ENCODE data around the gene TNKS2.
"Not testable (repeated sequence)": the region's sequence is repeated elsewhere in the genome, so short reads cannot be mapped to it uniquely, and the experiment has no call there.

TNKS2 gene

DNA sequence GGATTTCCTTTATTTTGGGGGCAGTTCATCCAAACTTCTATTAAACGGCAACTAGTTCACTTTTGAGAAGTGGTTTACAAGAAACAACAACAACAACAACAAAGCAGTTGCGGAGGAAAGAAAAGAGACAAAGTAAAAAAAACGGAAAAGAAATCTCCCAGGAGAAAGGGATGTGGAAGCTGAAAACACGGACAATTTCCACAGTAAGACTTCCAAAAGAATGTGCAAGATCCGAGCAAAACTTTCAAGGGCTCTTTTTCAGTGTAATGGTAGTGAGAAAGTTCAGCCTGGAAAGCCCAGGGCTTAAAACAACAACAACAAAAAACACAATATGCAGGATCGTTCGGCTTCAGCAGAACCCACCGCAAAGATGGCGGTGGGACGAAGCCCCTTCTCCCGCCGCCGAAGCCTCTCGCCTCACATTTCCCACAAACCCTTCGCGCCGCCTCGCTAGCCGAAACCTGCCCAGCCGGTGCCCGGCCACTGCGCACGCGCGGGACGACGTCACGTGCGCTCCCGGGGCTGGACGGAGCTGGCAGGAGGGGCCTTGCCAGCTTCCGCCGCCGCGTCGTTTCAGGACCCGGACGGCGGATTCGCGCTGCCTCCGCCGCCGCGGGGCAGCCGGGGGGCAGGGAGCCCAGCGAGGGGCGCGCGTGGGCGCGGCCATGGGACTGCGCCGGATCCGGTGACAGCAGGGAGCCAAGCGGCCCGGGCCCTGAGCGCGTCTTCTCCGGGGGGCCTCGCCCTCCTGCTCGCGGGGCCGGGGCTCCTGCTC lies at the start of gene TNKS2:
TSS of gene TNKS2 (plus strand) at position 553 of the 775 bp plus-strand sequence. CDS start 265 bp downstream, outside the sequence.
- DNase-seq, result peak; percentile 96

DNA sequence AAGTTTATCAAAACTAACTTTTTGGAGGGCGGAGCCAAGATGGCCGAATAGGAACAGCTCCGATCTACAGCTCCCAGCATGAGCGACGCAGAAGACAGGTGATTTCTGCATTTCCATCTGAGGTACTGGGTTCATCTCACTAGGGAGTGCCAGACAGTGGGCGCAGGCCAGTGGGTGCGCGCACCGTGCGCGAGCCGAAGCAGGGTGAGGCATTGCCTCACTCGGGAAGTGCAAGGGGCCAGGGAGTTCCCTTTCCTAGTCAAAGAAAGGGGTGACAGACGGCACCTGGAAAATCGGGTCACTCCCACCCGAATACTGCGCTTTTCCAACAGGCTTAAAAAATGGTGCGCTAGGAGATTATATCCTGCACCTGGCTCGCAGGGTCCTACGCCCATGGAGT lies 48.6 kb upstream of the TNKS2 start:
- not testable (repeated sequence) for DNase-seq

DNA sequence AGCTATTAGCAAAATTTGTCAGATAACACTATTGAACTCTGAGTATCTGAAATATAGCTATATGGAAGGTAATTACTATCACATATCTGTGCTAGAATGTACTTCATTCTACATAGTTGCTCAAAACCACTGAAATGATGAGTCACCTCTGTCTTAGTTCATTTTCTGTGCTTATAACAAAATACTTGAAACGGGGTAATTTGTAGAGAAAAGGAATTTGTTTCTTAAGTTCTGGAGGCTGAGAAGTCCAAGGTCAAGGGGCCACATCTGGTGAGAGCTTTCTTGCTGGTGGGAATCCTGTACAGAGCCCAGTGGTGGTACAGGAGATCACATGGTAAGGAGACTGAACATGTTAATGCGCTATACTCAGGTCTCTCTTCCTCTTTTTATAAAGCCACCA lies 41.9 kb upstream of the TNKS2 start:
- no peak for DNase-seq

DNA sequence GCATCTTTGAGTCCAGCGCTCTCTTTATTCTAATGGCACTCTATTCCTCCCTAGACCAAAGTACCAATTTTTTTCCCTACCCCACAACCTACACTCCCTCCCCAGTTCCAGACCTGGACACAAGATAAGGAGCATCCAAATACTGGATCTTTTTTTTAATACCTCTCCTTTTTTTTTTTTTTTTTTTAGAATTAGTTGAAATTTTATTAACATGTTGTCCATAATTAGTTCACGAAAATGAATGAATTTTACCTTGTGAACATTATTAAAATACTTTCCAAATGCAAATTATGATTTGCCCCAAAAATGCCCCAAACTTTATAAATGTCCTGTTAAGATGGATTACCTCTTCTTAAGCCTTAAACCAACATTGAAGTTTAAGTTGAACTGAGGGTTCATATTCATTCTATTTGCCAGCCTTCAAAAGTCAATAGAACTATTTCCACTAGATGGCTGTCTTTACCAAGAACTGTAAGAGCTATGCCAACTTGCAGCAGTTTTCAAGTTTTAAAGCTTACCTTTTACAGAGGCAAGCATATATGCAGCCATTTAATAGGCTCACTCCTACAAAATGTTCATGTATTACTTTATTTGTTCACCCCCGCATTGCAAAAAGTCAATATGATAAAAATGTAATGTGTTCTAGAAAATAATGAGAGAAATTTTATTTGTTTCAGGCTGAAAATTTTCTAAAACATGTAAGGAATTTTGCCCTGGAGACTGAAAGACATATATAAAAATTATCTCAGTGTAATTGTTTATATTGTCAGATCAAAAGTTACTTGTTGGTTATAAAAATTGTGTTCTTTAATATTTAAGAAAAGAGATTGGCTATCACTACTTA lies 39.7 kb upstream of the TNKS2 start:
- no peak for DNase-seq

DNA sequence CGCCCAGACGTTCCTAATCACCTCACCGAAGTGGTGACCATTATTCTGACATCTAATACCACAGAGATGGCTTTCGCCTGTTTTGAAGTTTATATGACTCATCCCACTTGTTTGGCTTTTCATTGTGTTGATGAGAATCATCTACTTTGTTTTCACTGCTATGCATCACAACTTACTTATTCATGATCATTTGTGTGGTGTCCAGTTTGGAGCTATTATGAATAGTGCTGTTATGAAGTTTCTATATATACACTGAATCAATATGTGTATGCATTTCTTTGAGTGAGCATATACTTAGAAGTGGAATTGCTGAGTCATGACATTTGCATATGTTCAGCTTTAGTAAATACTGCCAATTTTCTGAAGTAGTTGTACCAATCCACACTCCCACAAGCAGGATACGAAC lies 38.6 kb upstream of the TNKS2 start:
- DNase-seq, result no peak

DNA sequence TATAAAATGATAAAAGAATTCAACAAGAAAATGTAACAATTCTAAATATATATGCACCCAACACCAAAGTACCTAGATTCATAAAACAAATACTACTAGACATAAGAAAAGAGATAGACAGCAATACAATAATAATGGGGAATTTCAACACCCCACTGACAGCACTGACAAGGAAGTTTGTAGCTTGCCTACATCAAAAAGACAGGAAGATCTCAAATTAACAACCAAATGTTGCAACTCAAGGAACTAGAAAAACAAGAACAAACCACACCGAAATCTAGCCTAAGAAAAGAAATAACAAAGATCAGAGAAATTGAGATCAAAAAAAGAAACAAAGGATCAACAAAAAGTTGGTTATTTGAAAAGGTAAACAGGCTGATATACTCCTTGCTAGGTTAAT lies 36.5 kb upstream of the TNKS2 start:
- no peak for DNase-seq

DNA sequence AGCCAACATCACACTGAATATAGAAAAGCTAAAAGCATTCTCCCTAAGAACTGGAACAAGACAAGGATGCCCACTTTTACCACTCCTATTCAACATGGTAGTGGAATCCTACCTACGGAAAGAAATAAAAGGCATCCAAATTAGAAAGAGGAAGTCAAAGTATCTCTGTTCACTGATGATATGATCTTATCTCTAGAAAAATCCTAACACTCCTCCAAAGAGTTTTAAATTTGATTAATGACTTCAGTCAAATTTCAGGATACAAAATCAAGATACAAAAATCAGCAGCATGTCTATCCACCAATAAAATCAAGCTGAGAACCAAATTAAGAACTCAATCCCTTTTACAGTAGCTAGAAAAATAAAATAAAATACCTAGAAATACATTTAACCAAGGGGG lies 35.3 kb upstream of the TNKS2 start:
- no peak for DNase-seq

DNA sequence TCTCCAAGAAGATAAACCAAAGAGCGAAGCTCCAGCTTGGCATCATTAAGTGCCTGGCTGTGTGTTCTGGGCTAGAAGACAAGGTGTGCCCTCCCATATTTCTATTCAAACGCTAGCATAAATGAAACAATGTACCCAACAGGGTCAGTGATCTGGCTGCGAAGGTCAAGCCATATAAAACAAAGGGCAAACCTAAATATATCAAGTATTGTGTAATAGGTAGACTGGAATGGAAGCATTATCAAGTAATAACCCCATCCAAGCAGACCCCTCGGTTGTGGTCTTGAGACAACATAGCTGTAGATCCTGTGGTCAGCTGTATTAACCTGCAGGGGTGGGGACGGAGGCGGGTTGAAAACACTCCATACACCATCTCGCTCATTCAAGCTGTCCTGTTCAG lies 31.6 kb upstream of the TNKS2 start:
- no peak for DNase-seq

DNA sequence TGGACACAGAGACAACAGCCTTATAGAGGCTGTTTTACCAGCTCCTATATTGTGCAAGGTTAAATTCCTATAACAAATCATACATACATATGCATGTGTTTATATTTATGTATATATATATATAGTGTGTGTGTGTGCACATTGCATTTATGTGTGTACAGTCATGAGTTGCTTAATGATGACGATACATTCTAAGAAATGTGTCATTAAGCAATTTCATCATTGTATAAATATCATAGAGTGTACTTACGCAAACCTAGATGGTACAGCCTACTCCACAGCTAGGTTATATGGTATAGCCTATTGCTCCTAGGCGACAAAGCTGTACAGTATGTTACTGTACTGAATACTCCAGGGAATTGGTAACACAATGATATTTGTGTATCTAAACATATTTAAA lies 30.1 kb upstream of the TNKS2 start:
- no peak for DNase-seq

DNA sequence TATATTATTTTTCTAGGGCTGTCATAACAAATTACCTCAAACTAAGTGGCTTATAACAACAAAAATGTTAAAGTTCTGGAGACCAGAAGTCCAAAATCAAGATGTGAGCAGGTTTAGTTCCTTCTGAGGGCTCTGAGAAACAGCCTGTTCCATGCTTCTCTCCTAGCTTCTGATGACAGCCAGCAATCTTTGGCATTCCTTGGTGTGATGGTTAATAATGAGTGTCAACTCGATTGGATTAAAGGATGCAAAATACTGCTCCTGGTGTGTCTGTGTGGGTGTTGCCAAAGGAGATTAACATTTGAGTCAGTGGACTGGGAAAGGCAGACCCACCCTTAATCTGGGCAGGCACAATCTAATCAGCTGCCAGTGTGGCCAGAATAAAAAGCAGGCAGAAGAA lies 26.3 kb upstream of the TNKS2 start:
- DNase-seq, result no peak

DNA sequence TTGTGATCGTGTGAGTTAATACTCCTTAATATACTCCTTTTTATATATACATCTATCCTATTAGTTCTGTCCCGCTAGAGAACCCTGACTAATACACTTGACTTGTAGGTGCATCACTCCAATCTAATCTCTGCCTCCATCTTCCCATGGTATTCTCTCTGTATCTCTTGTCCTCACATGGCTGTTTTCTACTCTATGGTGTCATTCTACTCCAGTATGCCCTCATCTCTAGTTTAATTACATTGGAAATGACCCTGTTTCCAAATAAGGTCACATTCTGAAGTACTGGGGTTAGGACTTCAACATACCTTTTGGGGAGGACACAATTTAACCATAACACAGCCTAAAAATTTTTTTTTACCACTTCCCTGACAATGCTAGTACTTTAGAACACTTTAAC lies 25.8 kb upstream of the TNKS2 start:
- DNase-seq, result no peak

DNA sequence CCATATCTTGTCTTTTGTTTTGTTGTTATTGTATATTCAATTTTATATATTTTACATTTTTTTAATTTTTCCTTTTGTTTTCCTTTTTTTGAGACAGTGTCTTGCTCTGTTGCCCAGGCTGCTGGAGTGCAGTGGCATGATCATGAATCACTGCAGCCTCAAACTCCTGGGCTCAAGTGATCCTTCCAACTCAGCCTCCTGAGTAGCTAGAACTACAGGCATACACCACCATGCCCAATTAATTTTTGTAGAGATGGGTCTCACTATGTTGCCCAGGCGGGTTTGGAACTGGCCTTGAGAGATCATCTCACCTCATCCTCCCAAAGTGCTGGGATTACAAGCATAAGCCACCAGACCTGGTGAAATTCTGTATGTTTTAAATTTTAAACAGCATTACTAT lies 25.4 kb upstream of the TNKS2 start:
- DNase-seq, result no peak

DNA sequence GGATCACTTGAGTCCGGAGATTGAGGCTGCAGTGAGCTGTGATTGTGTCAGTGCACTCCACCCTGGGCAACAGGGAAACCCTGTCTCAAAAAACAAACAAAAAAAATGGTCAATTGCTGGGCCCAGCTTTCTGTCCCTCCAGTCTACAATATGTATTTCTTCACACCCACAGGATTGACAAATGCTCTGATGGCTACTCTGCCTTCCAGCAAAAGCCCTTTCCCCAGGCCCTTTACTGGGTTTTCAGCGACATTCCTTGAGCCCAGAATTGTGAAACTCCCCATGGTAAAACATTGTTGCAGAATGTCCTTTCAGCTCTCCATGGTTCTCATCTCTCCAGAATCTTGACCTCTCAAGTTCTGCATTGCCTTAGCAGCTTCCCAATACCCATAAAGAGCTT lies 23.7 kb upstream of the TNKS2 start:
- no peak for DNase-seq

DNA sequence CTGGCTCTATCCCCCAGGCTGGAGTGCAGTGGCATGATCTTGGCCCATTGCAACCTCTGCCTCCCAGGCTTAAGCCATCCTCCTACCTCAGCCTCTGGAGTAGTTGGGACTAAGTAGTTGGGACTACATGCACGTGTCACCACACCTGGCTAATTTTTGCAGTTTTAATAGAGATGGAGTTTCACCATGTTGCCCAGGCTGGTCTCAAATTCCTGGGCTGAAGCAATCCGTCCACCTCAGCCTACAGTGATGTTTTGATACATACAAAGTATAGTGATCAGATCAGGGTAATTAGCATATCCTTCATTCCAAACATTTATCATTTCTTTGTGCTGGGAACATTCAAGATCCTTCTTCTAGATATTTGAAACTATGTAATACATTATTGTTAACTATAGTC lies 22.5 kb upstream of the TNKS2 start:
- no peak for DNase-seq

DNA sequence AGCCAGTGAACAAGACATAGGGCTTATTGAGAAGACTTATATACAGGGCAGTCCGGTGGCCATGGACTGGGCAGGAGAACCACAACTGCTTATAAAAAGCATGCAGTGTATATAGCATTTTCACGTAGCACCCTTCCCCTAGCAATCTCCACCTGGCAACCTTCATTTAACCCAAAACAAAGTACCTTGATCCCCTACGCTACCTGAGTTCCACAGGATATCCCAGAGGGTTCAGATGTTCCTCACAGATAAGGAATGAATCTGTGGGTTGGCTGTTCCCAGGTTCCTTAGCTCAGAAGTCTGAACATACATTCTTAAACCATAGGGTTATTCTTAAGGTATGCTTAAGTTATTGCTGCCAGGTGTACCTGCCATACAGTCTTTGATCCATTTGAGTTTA lies 22.0 kb upstream of the TNKS2 start:
- no peak for DNase-seq

DNA sequence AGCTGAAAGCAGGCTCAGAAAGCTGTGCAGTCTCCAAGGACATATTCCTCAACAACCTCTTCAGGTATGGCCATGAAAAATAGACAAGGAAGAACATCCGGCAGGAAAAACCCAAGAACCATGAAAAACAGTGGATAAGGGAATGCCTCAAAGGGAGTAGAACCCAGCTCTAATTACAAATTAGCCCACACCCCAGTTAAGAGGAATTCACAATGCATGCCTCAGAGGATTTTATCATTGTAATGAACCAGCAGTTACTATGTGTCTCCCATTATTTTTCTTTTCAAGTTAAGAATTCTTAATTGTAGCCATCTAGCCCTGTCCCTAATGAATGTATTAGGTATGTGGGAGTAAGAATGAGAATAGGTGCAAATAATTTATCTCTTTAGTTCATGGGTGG lies 19.7 kb upstream of the TNKS2 start:
- no peak for DNase-seq

DNA sequence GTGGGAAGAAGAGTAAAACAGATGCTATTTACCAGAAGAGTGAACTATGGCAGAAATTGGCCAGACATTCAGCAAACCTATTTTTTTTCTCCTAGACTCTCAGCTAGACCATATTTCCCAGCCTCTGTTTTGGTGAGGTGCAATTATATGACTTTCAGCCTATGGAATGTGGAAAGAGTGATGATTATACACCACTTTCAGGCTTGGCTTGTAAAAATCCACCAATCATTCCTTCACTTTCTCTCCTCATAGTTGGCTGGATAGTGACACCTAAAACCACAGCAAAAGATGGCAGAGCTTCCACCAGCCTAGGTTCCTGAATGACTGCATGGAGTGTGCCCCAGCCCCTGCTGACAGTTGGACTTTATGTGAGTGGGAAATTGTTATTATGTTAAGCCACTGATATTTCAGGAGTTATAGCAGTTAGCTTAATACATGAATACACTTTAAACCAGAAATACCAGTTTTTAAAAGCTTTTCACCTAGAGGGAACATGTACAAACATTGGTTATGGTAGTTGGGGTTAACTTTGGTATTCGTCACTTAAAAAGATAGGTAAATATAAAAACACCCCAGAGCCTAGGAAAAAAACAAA lies 19.1 kb upstream of the TNKS2 start:
- no peak for DNase-seq

DNA sequence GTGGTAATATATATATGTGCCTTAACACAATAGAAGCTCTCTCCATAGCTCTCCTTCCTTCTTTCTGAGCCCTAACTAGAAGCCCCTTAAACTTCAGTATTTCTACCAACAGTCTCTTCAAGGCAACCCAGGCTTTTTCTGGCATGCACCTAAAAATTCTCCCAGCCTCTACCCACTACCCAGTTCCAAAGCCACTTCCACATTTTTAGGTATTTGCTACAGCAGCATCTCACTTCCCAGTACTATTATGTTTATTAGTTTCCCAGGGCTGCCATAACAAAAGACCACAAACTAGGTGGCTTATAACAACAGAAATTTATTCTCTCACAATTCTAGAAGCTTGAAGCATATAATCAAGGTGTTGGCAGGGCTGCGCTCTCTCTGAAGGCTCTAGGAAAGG lies 15.7 kb upstream of the TNKS2 start:
- DNase-seq, result no peak

DNA sequence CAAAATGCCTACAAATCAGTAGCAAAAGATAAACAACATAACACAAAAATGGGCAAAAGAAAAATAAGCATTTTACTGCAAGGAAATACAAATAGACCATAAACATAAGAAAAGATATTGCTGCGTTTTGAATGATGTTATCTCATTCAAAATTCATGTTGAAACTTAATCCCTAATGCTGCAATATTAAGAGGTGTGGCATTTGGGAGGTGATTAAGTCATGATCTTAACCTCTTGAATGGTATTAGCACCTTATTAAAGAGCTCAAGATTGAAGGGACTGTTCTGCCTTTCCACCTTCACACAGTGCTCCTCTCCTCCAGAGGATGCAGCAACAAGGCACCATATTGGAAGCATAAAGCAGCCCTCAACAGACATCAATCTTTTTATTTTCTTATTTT lies 12.4 kb upstream of the TNKS2 start:
- DNase-seq, result no peak

DNA sequence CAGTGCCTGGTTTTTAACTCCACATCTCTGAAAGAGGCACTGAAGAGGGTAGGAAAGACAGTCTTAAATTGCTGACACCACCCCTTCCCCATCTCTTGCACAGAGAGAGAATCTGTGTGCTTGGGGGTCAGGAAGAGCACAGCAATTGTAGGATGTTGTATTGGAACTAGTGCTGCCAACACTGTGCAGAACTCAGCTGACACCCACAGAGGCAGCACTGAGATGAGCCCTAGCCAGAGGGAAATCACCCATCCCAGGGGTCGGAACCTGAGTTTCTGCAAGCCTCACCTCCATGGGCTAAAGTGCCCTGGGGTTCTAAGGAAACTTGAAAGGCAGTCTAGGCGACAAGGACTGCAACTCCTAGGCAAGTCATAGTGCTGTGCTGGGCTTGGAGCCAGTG lies 11.0 kb upstream of the TNKS2 start:
- no peak for DNase-seq

DNA sequence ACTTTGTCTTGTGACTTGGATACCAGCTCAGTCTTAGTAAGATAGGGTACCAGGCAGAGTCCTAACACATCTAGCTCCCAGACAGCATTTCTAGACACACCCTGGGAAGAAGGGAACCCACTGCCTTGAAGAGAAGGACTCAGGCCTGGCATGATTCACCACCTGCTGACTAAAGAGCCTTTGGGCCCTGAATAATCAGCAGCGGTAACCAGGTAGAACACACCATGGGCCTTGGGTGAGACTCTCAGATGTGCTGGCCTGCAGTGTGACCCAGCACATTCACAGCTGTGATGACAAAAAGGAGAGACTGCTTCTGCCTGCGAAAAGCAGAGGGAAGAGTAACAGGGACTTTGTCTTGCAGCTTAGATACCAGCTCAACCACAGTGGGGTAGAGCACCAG lies 10.4 kb upstream of the TNKS2 start:
- no peak for DNase-seq

DNA sequence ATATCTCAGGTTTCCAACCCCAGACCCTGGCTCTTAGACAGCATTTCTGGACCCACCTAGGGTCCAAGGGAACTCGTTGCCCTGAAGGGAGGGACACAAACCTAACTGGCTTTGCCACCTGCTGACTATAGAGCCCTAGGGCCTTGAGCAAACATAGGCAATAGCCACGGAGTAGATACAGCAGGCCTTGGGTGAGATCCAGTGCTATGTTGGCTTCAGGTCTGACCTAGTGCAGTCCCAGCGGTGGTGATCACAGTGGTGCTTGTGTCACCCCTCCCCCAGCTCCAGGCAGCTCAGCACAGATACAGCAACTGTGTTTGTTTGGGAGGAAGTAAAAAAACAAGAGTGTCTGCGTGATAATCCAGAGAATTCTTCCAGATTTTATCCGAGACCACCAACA lies 9.7 kb upstream of the TNKS2 start:
- DNase-seq, result no peak

DNA sequence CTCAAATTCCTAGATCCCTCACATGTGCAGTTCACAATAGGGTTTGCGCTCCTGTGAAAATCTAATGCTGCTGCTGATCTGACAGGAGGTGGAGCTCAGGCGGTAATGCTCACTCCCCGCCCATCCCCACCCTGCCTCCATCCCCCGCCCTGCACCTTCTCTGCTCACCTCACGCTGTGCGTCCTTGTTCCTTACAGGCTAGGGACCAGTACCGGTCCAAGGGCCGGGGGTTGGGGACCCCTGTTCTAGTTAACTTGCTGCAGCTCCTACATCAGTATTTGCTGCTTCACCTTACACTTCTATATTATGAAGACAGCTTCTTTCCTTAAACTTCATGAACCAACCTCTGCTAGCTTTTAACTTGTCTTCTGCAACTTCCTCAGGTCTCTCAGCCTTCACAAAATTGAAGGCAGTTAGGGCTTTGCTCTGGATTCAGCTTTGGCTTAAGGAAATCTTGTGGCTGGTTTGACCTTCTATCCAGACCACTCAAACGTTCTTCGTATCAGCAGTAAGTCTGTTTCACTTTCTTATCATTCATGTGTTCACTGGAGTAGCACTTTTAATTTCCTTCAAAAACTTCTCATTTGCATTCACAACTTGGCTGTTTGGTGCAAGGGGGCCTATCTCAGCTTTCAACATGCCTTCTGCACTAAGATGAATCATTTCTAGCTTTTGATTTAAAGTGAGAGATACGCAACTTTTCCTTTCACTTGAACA lies 1.7 kb upstream of the TNKS2 start:
- peak; percentile 79 for DNase-seq

All from activated CD8-positive, alpha-beta memory T cell treated with anti-CD3 and anti-CD28 coated beads for 24 hours (primary cell).